Muscle layer of duodenum (tissue), 2 donors: ENCODE data around the gene RNF44.

Source experiments
- H3K27ac ChIP-seq: one replicate; pipeline ENCODE4 v1.7.0; 2013; ENCODE audit warnings: mild to moderate bottlenecking, low read length
- H3K27me3 ChIP-seq: one replicate; pipeline ENCODE4 v1.7.0; 2013; ENCODE audit warnings: low read depth, mild to moderate bottlenecking, control low read depth, low read length
- H3K36me3 ChIP-seq, 2 donors: one replicate each; pipeline ENCODE4 v1.7.0; 2013; ENCODE audit warnings: low read length in 2 of 2, control low read depth in 1 of 2, mild to moderate bottlenecking in 1 of 2; ENCODE audit not compliant: insufficient read depth in 2 of 2, control insufficient read depth in 1 of 2
- H3K4me1 ChIP-seq, 2 donors: one replicate each; pipeline ENCODE4 v1.7.0; 2013; ENCODE audit warnings: low read length in 2 of 2, mild to moderate bottlenecking in 2 of 2, control low read depth in 1 of 2, moderate library complexity in 1 of 2; ENCODE audit not compliant: insufficient read depth in 2 of 2, control insufficient read depth in 1 of 2
- H3K4me3 ChIP-seq, 2 donors: one replicate each; pipeline ENCODE4 v1.7.0; 2013; ENCODE audit warnings: low read length in 2 of 2, low read depth in 1 of 2, mild to moderate bottlenecking in 1 of 2
- H3K9me3 ChIP-seq, 2 donors: one replicate each; pipeline ENCODE4 v1.7.0; 2013; ENCODE audit warnings: low read length in 2 of 2, control low read depth in 1 of 2, mild to moderate bottlenecking in 1 of 2; ENCODE audit not compliant: control insufficient read depth in 1 of 2
- donor health status: healthy.

RNF44 gene

GRCh38 chr5:176533390-176533789, 3.8 kb downstream of the RNF44 start:
- Histone ChIP-seq H3K4me1 (peaks cover 34 to 62% of the 10 kb centered on the region in 2 donors), H3K27me3 (no peaks in the 10 kb centered on the region), H3K9me3 (no peaks in the 10 kb centered on the region), H3K4me3 (peak overlapping the region; percentile 39 to 96), H3K36me3 (peaks cover 7 to 27% of the 10 kb centered on the region in 2 donors), H3K27ac (peak overlapping the region; percentile 75)

- Histone ChIP-seq H3K4me3 (no peak overlapping the region), H3K9me3 (no peaks in the 10 kb centered on the region), H3K27me3 (no peaks in the 10 kb centered on the region), H3K27ac (peak overlapping the region; percentile 75), H3K36me3 (peaks cover 7 to 33% of the 10 kb centered on the region in 2 donors), H3K4me1 (peaks cover 31 to 58% of the 10 kb centered on the region in 2 donors)
Measured at GRCh38 chr5:176532795-176533194, 4.4 kb downstream of the RNF44 start.

- H3K27me3 ChIP-seq = no peaks in the 10 kb centered on the region
- H3K36me3 ChIP-seq = peaks cover 7 to 41% of the 10 kb centered on the region in 2 donors
- H3K9me3 ChIP-seq = no peaks in the 10 kb centered on the region
- H3K27ac ChIP-seq = no peak overlapping the region
- H3K4me1 ChIP-seq = peaks cover 31 to 58% of the 10 kb centered on the region in 2 donors
- no peak overlapping the region for H3K4me3 ChIP-seq
Measured at GRCh38 chr5:176531902-176532493, 5.2 kb downstream of the RNF44 start.

- peaks cover 31 to 57% of the 10 kb centered on the region in 2 donors for H3K4me1 ChIP-seq
- H3K36me3 ChIP-seq = peaks cover 7 to 42% of the 10 kb centered on the region in 2 donors
Measured at GRCh38 chr5:176530983-176531901, 6.0 kb downstream of the RNF44 start.

GRCh38 chr5:176530393-176530982, 6.7 kb downstream of the RNF44 start:
- no peak overlapping the region for H3K27ac ChIP-seq
- peaks cover 7 to 45% of the 10 kb centered on the region in 2 donors for H3K36me3 ChIP-seq
- H3K4me1 ChIP-seq = peaks cover 28 to 50% of the 10 kb centered on the region in 2 donors
- no peak overlapping the region for H3K4me3 ChIP-seq
- no peaks in the 10 kb centered on the region for H3K9me3 ChIP-seq
- no peaks in the 10 kb centered on the region for H3K27me3 ChIP-seq

More at GRCh38 chr5:176530983-176531901, 6.0 kb downstream of the RNF44 start:
- Histone ChIP-seq H3K27ac (no peak overlapping the region), H3K9me3 (no peaks in the 10 kb centered on the region), H3K4me3 (no peak overlapping the region), H3K27me3 (no peaks in the 10 kb centered on the region)

GRCh38 chr5:176529741-176530141, 7.5 kb downstream of the RNF44 start:
- no peaks in the 10 kb centered on the region for H3K9me3 ChIP-seq
- peaks cover 7 to 46% of the 10 kb centered on the region in 2 donors for H3K36me3 ChIP-seq
- no peak overlapping the region for H3K27ac ChIP-seq
- peaks cover 21 to 42% of the 10 kb centered on the region in 2 donors for H3K4me1 ChIP-seq
- no peak overlapping the region for H3K4me3 ChIP-seq
- no peaks in the 10 kb centered on the region for H3K27me3 ChIP-seq

- H3K4me3 ChIP-seq = no peak overlapping the region
- H3K4me1 ChIP-seq = peaks cover 15 to 37% of the 10 kb centered on the region in 2 donors
- H3K36me3 ChIP-seq = peaks cover 7 to 46% of the 10 kb centered on the region in 2 donors
- no peaks in the 10 kb centered on the region for H3K9me3 ChIP-seq
- H3K27me3 ChIP-seq = no peaks in the 10 kb centered on the region
- H3K27ac ChIP-seq = no peak overlapping the region
Measured at GRCh38 chr5:176529116-176529740, 8.0 kb downstream of the RNF44 start.

- no peaks in the 10 kb centered on the region for H3K9me3 ChIP-seq
- no peak overlapping the region for H3K27ac ChIP-seq
- no peak overlapping the region for H3K4me3 ChIP-seq
- H3K27me3 ChIP-seq = no peaks in the 10 kb centered on the region
- H3K36me3 ChIP-seq = peaks cover 7 to 46% of the 10 kb centered on the region in 2 donors
- H3K4me1 ChIP-seq = peaks cover 11 to 32% of the 10 kb centered on the region in 2 donors
Measured at GRCh38 chr5:176528761-176529115, 8.5 kb downstream of the RNF44 start.

GRCh38 chr5:176528301-176528700, 8.9 kb downstream of the RNF44 start:
- Histone ChIP-seq H3K9me3 (no peaks in the 10 kb centered on the region), H3K36me3 (peaks cover 7 to 46% of the 10 kb centered on the region in 2 donors), H3K4me1 (peaks cover 7 to 28% of the 10 kb centered on the region in 2 donors), H3K27ac (no peak overlapping the region), H3K4me3 (no peak overlapping the region), H3K27me3 (no peaks in the 10 kb centered on the region)

- H3K36me3 ChIP-seq = peaks cover 7 to 46% of the 10 kb centered on the region in 2 donors
- no peak overlapping the region for H3K27ac ChIP-seq
- H3K27me3 ChIP-seq = no peaks in the 10 kb centered on the region
- H3K4me3 ChIP-seq = no peak overlapping the region
- H3K4me1 ChIP-seq = peaks cover 0 to 20% of the 10 kb centered on the region in 2 donors
- no peaks in the 10 kb centered on the region for H3K9me3 ChIP-seq
Measured at GRCh38 chr5:176527246-176528222, 9.7 kb downstream of the RNF44 start.
